OCI-M1 (cell line): ENCODE results near the gene DPM2.
A peak's percentile ranks its signal among the peaks of the same experiment; 100 is the strongest.

Source experiments
- DNase-seq: peaks from one replicate; lab custom pipeline; 2025; lab: John Stamatoyannopoulos, UW

DPM2 gene

GRCh38 chr9:127918183-127919107 is 19.2 kb downstream of the DPM2 start:
- DNase-seq: peak; percentile 33

DNA sequence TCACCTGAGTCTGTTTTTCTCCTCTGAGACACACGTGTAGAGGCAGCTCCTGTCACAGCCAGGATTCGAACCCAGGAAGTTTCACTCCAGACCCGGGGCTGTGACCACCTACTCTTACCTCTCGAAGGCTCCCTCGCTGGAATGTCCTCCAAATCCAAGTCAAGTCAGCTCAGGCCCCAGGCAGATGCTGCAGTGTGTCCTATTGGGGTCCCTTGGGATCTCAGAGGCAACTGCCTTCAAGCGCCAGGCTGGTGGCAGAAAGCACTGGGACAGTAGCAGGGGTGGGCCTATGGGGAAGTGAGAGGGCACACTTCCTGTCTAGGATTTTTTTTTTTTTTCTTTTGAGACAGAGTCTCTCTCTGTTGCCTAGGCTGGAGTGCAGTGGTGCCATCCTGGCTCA is 20.1 kb downstream of the DPM2 start:
- DNase-seq: no peak

DNA sequence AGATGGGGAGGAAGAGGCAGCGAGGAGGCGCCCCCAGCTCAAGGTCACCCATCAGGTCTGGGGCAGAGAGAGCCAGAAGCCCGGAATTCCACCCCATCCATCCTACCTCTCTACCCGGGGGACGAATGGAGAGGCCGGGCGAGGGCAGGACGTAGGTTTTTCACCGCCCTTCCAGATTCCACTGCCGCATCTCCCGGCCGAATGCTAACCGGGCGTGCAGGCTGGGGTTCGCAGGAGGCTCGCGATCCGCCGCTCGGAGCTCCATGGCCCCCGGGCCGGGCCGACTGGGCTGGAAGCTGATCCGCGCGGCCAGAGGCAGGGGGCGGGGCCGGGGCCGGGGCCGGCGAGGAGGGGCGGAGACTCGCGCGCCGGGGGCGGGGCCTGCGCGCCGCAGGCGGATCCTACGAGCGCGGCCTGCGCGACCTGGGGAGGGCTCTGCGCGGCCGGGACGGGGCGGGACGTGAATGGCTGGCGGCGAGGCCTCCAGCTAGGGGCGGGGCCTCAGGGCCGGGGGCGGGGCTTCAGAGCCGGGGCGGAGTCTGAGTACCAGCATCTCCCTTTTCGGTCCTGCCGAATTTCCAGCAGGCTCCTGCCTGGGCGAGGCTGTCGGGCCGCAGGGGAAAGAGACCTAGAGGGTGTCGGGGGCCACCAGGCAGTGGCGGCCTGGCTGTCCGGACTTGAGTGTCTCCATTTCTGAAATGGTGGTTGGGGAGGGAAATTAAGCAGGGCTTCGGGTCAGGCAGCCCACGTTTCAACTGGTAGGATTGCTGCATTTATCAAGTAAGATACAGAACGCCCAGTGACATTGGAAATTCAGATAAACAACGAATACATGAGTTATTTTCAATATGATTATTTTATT is 20.7 kb downstream of the DPM2 start, which contains the start of gene ST6GALNAC4:
TSS of gene ST6GALNAC4 (minus strand) at position 322 of the 862 bp plus-strand sequence. CDS start 622 bp downstream, outside the sequence.
- peak; percentile 94 for DNase-seq

GRCh38 chr9:127915801-127916719 is 21.6 kb downstream of the DPM2 start:
- no peak for DNase-seq

DNA sequence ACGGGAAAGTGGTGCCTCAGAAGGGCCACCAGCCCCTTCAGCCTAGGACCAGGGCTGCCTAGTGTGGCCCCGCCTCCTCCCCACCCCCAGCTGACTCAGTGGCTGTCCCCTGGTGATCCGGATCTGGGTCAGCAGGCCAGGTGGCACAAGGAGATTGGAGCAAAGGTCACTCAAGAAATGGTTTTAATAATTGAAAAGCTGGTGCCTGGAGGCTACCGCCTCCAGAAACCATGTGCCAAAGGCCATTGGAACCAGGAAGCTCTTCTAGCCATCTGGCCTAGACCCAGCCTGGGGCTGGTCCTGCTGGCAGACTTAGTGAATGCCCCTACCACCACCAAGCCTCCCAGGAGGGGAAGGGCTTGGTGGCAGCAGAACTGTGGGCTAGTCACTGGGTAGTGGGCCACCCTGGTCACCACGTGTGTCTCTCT is 22.3 kb downstream of the DPM2 start:
- DNase-seq: no peak

GRCh38 chr9:127913682-127914081 is 24.0 kb downstream of the DPM2 start:
- no peak for DNase-seq

DNA sequence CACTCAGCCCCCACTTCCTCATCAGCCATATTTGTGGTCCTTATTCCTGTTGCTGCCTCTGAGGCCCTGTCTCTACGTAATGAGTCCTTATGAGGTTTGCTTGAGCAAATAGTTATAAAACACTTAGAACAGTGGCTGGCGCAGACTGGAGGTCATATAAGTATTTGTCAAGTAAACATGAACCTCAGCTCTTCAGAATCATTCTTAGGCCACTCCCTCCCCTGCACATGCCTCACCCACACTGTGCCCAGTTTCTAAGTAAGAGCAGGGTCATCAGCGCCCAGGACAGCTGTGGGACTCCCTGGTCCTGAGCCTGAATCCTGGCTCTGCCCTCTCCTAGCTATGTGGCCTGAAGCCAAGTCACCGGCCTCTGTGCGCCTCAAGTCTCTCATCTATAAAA is 24.8 kb downstream of the DPM2 start:
- no peak for DNase-seq

- no peak for DNase-seq
Observed at GRCh38 chr9:127912296-127912695, 25.4 kb downstream of the DPM2 start.

DNA sequence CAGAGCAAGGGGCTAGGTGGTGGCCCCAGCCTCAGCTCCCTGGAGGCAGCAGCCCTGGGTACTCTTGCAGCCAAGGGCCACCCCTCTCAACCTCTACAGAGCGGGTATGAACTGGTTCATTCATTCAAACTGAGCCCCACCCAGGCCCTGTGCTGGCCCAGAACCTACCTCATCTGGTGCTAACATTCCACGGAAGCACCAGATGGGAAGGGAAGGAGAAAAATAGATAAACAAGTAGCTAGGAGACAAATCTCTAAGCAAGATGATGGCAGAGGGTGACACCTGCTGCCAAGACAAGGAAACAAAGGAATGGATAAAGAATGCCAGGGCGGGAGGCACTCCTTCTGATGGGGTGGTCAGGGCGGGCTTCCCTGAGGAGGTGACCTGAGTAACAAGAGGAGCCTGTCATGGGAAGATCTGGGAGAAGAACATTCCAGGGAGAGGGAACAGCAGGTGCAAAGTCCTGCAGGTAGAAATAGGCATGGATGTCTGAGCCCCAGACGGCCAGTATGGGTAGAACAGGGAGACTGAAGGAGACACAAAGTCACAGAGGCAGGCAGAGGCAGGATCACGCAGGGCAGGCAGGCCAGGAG is 26.9 kb downstream of the DPM2 start:
- DNase-seq: peak; percentile 34

GRCh38 chr9:127909839-127910273 is 27.8 kb downstream of the DPM2 start:
- no peak for DNase-seq

DNA sequence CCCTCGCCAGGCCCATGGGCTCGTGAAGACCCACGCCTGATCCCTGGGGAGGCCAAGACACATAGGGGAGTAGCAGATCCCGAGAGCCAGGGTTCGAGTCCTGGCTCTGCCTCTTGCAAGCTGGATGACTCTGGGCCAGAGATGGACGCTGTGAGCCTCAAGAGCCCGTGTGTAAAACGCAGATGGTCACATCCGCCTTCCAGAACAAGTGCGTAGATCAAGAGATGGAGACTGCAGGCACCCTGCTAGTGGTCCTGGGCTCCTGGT is 29.1 kb downstream of the DPM2 start:
- no peak for DNase-seq

GRCh38 chr9:127907867-127908659 is 29.6 kb downstream of the DPM2 start:
- DNase-seq: no peak

- DNase-seq: no peak
Observed at GRCh38 chr9:127905788-127906191, 31.9 kb downstream of the DPM2 start.

GRCh38 chr9:127905004-127905728 is 32.5 kb downstream of the DPM2 start:
- DNase-seq: no peak

- no peak for DNase-seq
Observed at GRCh38 chr9:127904561-127905003, 33.1 kb downstream of the DPM2 start.

DNA sequence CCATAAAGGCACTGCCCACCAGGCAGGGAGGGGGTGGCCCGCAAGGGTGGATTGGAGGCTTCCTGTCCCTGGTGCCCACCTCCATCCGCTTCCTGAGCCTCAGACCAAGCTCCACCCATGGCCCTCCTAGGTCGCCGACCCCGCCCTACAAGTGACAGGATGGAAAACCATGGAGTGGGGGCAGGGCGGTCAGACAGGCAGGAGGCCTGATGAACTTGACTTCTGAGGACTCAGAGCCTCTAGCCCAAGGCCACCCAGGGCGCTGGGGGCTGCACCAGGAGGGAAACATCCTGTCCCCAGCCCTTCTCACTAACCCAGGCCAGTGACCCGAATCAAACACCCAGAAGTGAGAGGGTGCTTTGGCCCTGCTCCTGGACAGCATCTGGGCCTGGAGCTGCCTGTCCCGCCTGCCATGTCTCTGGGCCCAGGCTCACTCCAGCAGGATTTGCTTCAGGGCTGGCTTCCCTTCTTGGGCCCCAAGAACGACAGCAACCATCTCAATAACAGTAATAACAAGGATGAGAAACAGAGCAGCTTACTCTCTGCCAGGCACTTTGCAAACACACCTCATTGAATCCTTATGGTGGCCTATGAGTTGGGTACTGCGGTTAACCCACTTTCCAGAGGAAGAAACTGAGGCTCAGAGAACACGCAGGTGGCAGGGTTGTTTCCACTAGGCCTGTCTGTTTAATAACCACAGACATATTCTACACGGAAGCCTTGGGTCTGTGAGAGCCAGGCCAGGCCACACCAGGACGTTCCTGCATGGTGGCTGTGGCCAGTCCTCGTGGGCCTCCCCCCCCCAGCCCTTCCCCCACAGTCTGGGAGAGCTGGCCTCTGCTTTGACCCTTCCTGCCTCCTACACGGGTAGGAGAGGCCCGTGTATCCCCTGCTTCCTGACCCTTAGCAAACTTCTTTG is 33.8 kb downstream of the DPM2 start:
- peak; percentile 20 for DNase-seq

DNA sequence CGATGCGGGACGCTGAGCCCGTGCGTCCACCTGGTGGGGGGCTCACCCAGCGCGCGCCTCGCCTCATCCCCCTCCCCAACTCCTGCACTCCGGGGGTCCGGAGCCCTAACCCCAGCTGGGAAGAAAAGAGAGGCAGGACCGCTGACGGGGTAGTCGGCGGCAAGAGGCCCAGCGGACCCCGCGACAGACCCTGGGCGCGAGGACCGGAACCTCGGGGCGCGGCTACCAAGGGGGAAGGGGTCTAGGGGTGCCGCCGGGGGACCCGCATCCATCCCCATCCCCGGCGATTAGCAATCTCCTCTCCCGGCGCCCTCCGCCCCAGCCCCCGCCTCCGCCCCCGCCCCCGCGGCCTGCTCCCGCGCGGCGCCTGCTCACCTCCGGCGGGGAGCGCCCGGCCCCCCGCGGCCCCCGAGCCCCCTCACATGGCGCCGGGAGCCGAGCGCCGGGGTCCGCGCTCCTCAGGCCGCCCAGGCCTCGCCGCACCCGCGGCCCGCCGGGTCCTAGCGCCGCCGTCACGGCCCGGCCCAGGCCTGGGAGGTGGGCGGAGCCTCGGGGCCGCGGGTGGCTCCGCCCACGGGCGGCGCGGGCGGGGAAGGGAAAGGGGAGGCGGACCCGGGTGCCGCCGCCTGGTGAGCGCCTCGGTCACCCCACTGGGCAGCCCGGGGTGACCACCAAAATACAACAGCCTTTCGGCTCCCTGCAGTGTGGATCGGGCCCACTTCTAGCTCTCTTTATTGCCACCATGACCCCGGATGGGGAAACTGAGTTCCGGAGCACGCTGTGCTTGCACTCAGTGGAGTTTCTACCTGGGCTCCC is 38.3 kb downstream of the DPM2 start, which contains the start of gene ST6GALNAC6:
TSS of gene ST6GALNAC6 (minus strand) at position 476 of the 816 bp plus-strand sequence. CDS start 1,622 bp downstream, outside the sequence.
- peak; percentile 80 for DNase-seq
